Memory B cell (primary cell): ENCODE data around the gene BMS1.

ENCODE experiments used
- ATAC-seq: fragments of 150-1000 bp; cut with Tn5 transposase; 2 replicates; pipeline ENCODE4 v1.10.0; 2021; ENCODE audit warnings: low read depth, mild to moderate bottlenecking, moderate library complexity
- DNase-seq, 2 donors: peaks; one replicate each; pipeline ENCODE4 v3.0.0; 2022; ENCODE audit warnings: low spot score in 2 of 2
- H3K27ac Mint-ChIP-seq: one replicate; pipeline ENCODE4 v1.8.0; 2022; ENCODE audit warnings: mild to moderate bottlenecking, moderate library complexity, mixed read lengths
- H3K27me3 Mint-ChIP-seq: one replicate; pipeline ENCODE4 v1.8.0; 2022; ENCODE audit warnings: mixed read lengths
- H3K36me3 Mint-ChIP-seq: one replicate; pipeline ENCODE4 v1.8.0; 2022; ENCODE audit warnings: mild to moderate bottlenecking, mixed read lengths
- H3K4me1 Mint-ChIP-seq: one replicate; pipeline ENCODE4 v1.8.0; 2022; ENCODE audit warnings: mixed read lengths
- H3K4me3 Mint-ChIP-seq: one replicate; pipeline ENCODE4 v1.8.0; 2022; ENCODE audit warnings: mild to moderate bottlenecking, moderate library complexity, mixed read lengths
- H3K9me3 Mint-ChIP-seq: one replicate; pipeline ENCODE4 v1.8.0; 2022; ENCODE audit warnings: mixed read lengths

Gene BMS1

DNA sequence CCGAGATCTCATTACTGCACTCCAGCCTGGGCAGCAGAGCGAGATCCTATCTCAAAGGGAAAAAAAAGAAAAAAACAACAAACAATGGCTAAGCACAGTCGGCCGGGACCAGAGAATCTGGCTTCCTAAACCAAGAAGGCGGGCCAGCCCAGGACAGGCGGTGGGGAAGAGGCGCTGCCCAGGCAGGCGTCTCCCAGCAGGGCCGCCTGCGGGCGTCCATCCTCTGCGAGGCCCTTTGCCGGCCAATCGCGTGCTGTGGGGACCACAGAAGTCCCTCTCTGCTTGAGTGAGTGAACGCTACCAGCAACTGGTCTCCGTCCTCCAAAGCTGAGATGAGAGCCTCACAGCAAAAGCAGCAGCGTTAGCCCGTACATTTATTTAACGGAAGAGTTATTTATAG lies 14.7 kb upstream of the BMS1 start:
- H3K27me3 Mint-ChIP-seq, result peaks cover 11% of the 10 kb centered on the region
- ATAC-seq (no peak), DNase-seq (no peak)
- no peaks in the 10 kb centered on the region for H3K9me3 Mint-ChIP-seq
- H3K4me1 Mint-ChIP-seq, result no peaks in the 10 kb centered on the region
- H3K36me3 Mint-ChIP-seq, result no peaks in the 10 kb centered on the region
- no peak overlapping the region for H3K27ac Mint-ChIP-seq
- H3K4me3 Mint-ChIP-seq, result no peak overlapping the region

DNA sequence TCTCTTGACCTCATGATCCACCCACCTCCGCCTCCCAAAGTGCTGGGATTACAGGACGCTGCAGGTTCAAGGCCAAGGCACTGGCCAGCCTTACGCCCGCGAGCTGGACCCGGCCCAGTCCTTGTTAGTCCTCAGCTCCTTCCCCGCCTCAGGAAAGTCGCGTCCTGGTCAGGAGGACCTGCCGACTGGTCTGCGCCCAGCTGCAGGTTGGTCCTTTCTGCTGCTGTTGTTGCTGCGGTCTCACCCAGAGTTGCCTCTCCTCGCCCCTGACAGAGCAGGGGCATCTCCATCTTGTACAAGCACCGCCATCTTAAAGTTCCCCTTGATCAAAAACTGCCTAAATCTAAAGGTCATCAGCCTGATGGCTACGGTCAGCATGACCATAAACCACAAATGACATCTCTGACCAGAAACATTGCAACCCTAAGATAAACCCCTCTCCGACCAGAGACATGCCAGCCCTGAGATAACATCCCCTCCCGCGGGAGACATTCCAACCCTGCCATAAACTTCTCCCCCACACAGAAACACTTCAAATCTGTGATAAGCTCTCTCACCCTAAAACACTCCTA lies 13.9 kb upstream of the BMS1 start:
- no peaks in the 10 kb centered on the region for H3K36me3 Mint-ChIP-seq
- H3K9me3 Mint-ChIP-seq, result no peaks in the 10 kb centered on the region
- ATAC-seq (no peak), DNase-seq (no peak)
- peaks cover 9% of the 10 kb centered on the region for H3K27me3 Mint-ChIP-seq
- no peak overlapping the region for H3K27ac Mint-ChIP-seq
- no peaks in the 10 kb centered on the region for H3K4me1 Mint-ChIP-seq
- no peak overlapping the region for H3K4me3 Mint-ChIP-seq

DNA sequence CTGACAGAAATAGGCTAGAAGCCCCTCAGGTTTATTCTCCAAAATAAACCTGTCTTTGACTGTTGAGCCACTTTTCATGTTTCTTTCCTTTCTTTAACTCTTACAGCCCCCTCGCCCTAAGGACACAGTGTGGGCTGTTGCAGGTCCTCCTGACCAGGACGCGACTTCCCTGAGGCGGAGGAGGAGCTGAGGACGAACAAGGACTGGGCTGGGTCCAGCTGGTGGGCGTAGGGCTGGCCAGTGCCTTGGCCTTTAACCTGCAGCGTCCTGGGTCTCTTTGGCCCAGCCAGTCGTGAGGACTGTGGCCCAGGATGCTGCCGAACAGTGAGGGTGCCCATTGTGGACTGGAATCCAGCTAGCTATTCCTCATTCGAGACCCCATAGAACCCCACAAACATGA lies 13.4 kb upstream of the BMS1 start:
- Mint-ChIP-seq H3K36me3 (no peaks in the 10 kb centered on the region), H3K27ac (no peak overlapping the region), H3K27me3 (peaks cover 11% of the 10 kb centered on the region), H3K9me3 (no peaks in the 10 kb centered on the region), H3K4me1 (no peaks in the 10 kb centered on the region), H3K4me3 (no peak overlapping the region)
- ATAC-seq (no peak), DNase-seq (no peak)

DNA sequence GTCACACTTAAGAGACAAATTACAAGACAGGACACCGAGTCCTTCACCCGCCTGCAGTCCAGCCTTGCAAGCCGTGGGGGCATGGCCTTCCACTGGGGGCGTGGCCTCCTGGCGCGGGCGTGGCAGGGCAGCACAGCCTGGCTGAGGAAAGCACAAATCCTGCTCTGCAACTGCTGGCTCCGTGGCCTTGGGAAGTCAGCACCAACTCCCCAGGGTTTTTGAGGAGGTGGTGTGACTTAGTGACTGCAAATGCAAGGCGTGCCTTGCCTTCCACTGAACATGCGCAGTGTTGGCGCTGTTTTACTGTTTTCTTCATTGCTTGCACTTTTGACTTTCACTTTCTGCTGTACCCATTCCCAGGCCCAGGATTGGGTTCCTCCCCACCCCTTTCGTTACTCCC lies 12.9 kb upstream of the BMS1 start:
- Mint-ChIP-seq H3K36me3 (no peaks in the 10 kb centered on the region), H3K27ac (no peak overlapping the region), H3K4me3 (no peak overlapping the region), H3K27me3 (peaks cover 11% of the 10 kb centered on the region), H3K4me1 (no peaks in the 10 kb centered on the region), H3K9me3 (no peaks in the 10 kb centered on the region)
- ATAC-seq (no peak), DNase-seq (no peak)

DNA sequence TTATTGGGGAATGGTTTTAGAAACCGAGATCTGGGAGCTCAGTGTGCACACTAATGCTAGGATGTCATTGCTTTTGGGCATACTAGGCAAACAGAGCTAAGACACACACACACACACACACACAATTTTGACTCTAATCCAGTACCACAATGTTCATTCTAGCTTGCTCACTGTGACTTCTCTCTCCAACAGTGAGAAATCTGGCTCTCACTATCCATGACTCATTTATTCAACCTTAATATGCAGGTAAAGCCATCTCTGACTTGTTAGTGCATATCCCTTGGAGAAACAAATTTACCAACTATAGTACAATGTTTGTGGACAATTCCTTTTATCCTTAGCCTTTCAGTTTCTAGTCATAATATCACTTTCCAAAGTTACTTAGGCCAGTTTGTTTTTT lies 5.9 kb upstream of the BMS1 start:
- Mint-ChIP-seq H3K4me1 (peaks cover 15% of the 10 kb centered on the region), H3K4me3 (no peak overlapping the region), H3K9me3 (peaks cover 4% of the 10 kb centered on the region), H3K27me3 (peaks cover 24% of the 10 kb centered on the region), H3K36me3 (no peaks in the 10 kb centered on the region), H3K27ac (no peak overlapping the region)
- ATAC-seq (no peak), DNase-seq (no peak)

DNA sequence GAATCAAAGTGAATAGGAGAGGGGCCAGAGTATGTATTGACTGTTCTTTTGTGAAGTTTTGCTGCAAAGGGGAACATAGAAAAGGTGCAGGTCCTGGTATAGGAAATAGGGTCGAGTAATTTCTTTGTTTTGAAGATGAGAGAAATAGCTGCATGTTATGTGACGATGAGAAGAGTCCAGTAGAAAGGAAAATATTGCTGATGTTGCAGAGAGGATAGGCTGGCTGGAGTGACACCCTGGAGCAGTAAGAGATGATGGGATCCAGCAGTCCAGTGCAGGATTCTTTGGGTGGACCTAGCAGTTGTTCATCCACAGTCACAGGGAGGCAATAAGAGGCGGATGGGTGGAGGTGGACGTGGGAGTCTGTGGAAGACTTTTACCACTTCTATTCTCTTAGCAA lies 2.1 kb upstream of the BMS1 start:
- peaks cover 15% of the 10 kb centered on the region for H3K4me1 Mint-ChIP-seq
- peak overlapping the region; percentile 81 for H3K27ac Mint-ChIP-seq
- H3K36me3 Mint-ChIP-seq, result peaks cover 2% of the 10 kb centered on the region
- H3K27me3 Mint-ChIP-seq, result peaks cover 19% of the 10 kb centered on the region
- no peak for ATAC-seq
- H3K4me3 Mint-ChIP-seq, result peak overlapping the region; percentile 92
- H3K9me3 Mint-ChIP-seq, result peaks cover 4% of the 10 kb centered on the region
- no peak for DNase-seq

DNA sequence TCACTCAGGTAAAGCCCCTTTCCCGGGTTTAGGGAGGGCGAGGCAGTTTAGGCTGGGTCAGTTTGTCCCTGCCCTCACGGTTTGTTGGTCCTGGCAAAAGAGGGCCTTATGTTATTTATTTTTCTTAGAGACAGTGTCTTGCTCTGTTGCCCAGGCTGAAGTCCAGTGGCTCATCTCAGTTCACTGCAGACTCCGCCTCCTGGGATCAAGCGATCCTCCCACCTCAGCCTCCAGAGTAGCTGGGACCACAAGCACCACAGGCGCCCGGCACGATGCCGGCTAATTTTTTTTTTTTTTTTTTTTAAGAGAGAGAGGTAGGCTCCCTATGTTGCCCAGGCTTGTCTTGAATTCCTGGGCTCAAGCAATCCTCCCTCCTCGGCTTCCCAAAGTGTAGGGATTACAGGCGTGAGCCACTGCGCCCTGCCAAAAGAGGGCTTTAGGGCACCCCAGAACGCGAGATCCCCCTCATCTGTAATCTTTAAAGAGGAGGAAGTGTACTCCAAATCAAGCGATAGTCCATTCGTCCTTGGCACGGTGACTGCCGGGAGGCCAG lies 626 bp upstream of the BMS1 start:
- no peak for ATAC-seq
- Mint-ChIP-seq H3K9me3 (peaks cover 4% of the 10 kb centered on the region), H3K4me1 (peaks cover 20% of the 10 kb centered on the region), H3K27me3 (peaks cover 6% of the 10 kb centered on the region), H3K27ac (peak overlapping the region; percentile 81), H3K4me3 (peak overlapping the region; percentile 92), H3K36me3 (peaks cover 11% of the 10 kb centered on the region)
- no peak for DNase-seq

DNA sequence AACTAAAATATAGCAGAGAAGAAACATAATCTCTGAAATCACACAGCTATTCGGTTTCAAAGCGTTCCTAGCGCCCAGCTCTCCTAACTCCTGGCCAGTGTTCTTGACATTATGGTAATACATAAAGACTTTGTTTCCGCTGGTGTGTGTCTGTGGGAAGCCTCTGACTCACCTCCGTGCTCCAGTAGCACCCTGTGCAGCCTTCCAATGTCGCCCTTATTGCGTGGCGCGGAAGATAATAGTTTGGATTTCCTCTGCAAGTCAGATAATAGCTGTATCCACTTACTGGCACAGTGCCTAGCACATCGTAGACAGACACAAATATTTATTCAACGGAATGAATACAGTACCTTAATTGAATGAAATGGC lies 570 bp downstream of the BMS1 start:
- peak overlapping the region; percentile 81 for H3K27ac Mint-ChIP-seq
- H3K36me3 Mint-ChIP-seq, result peaks cover 11% of the 10 kb centered on the region
- ATAC-seq, result no peak
- DNase-seq, result no peak
- peaks cover 20% of the 10 kb centered on the region for H3K4me1 Mint-ChIP-seq
- peak overlapping the region; percentile 92 for H3K4me3 Mint-ChIP-seq
- H3K9me3 Mint-ChIP-seq, result peaks cover 4% of the 10 kb centered on the region
- peaks cover 2% of the 10 kb centered on the region for H3K27me3 Mint-ChIP-seq

DNA sequence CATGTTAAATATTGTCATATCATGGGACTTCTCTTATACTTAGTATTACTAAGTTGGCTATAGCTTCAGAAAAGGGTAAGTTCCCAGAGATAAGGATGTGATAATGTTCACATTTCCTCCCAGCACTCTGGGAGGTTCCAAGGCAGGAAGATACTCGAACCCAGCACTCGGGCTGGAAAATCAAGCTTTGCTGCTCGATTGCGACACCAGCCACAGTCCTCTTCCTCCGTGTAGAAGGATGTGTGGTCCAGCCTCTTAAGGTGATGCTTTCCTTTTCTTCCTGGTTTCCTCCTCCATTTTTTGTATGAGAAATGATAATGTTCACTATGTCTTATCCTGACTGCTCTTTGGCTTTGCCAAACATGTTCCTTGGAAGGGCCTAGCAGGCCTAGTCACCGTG lies 3.2 kb downstream of the BMS1 start:
- DNase-seq, result no peak
- ATAC-seq, result no peak
- no peak overlapping the region for H3K4me3 Mint-ChIP-seq
- H3K9me3 Mint-ChIP-seq, result no peaks in the 10 kb centered on the region
- H3K27ac Mint-ChIP-seq, result no peak overlapping the region
- H3K36me3 Mint-ChIP-seq, result peaks cover 15% of the 10 kb centered on the region
- H3K4me1 Mint-ChIP-seq, result peaks cover 14% of the 10 kb centered on the region
- no peaks in the 10 kb centered on the region for H3K27me3 Mint-ChIP-seq

DNA sequence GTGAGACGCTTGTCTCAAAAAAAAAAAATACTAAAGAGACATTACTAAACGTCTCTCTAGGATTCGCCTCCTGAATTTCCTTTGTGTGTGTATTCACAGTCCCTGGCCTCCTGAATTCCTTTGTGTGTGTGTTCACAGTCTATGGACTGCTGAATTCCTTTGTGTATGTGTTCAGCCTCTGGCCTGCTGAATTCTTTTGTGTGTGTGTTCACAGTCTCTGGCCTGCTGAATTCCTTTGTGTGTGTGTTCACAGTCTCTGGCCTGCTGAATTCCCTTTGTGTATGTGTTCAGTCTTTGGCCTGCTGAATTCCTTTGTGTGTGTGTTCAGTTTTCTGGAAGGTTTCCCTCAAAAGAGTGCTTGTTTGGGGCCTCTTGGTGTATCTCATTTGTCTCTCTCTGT lies 8.2 kb downstream of the BMS1 start:
- Mint-ChIP-seq H3K9me3 (no peaks in the 10 kb centered on the region), H3K36me3 (peaks cover 44% of the 10 kb centered on the region), H3K4me3 (no peak overlapping the region), H3K4me1 (peaks cover 5% of the 10 kb centered on the region), H3K27ac (no peak overlapping the region), H3K27me3 (no peaks in the 10 kb centered on the region)
- DNase-seq (no peak), ATAC-seq (no peak)

DNA sequence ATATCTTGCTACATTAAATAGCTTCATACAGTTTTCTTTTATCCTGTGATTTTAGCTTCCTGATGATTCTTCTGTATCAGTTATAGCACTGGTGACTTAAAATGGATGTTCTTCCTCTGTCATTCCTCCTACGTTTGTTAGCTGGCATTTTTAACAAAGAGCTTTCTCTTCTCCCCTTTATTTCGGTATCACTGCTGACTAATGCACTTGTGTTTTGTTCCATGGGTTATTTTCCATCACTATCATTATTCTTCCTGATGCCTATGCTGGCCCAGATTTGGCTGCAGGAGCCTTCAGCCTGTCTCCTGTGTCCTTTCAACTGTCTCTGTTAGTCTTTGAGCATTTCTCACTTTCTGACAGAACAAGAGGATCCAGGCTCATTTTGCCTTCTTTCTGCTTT lies 13.1 kb downstream of the BMS1 start:
- Mint-ChIP-seq H3K36me3 (peaks cover 67% of the 10 kb centered on the region), H3K4me1 (peaks cover 4% of the 10 kb centered on the region), H3K27me3 (no peaks in the 10 kb centered on the region), H3K4me3 (no peak overlapping the region), H3K9me3 (no peaks in the 10 kb centered on the region), H3K27ac (no peak overlapping the region)
- DNase-seq (no peak), ATAC-seq (no peak)

DNA sequence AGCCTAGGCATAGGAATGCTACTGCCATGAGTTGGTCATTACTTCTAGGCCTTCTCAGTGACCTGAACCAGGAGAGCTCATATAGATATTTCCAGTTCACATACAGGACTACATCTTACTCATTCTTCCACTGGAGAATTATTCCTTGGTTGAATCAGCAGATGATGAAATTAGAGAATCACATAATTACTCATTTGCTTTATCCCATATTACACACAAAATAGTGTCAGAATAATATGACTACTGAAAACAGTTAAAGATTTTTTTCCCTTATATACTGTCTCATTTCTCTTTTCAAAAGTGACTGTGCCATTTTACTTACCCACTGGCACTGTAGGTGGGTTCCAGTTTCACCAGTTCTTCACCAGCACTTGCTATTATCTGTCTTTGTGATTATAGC lies 18.5 kb downstream of the BMS1 start:
- H3K27ac Mint-ChIP-seq, result no peak overlapping the region
- H3K4me3 Mint-ChIP-seq, result no peak overlapping the region
- H3K4me1 Mint-ChIP-seq, result peaks cover 4% of the 10 kb centered on the region
- H3K36me3 Mint-ChIP-seq, result peaks cover 49% of the 10 kb centered on the region
- no peak for ATAC-seq
- no peaks in the 10 kb centered on the region for H3K9me3 Mint-ChIP-seq
- H3K27me3 Mint-ChIP-seq, result no peaks in the 10 kb centered on the region
- DNase-seq, result no peak

DNA sequence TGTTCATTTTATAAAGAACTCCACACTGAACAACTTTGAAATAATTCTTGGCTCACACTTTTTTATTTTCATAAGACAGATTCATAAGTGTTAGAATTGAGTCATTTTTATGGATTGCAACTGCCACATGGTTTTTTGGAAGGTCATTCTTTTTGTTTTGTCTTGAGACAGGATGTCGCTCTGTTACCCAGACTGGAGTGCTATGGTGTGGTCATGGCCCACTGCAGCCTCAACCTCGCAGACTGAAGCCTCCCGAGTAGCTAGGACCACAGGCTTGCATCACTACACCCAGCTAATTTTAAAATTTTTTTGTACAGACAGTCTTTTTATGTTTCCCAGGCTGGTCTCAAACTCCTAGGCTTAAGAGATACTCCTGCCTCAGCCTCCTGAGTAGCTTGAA lies 20.3 kb downstream of the BMS1 start:
- no peaks in the 10 kb centered on the region for H3K9me3 Mint-ChIP-seq
- peaks cover 41% of the 10 kb centered on the region for H3K36me3 Mint-ChIP-seq
- H3K4me3 Mint-ChIP-seq, result no peak overlapping the region
- ATAC-seq (no peak), DNase-seq (no peak)
- no peaks in the 10 kb centered on the region for H3K27me3 Mint-ChIP-seq
- no peak overlapping the region for H3K27ac Mint-ChIP-seq
- H3K4me1 Mint-ChIP-seq, result no peaks in the 10 kb centered on the region

DNA sequence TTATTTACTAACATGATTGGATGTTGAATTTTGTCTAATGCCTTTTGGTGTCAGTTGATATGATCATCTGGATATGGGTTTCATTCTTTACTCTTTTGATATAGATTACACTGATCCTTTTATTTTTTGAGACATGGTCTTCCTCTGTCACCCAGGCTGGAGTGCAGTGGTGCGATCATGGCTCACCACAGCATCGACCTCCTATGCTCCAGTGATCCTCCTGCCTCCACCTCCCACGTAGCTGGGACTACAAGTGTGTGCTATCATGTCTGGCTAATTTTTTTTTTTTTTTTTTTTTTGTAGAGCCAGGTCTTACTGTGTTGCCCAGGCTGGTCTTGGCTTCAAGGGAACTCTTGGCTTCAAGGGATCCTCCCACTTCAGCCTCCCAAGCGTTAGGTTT lies 27.1 kb downstream of the BMS1 start:
- peaks cover 12% of the 10 kb centered on the region for H3K4me1 Mint-ChIP-seq
- ATAC-seq (no peak), DNase-seq (no peak)
- no peak overlapping the region for H3K4me3 Mint-ChIP-seq
- peaks cover 53% of the 10 kb centered on the region for H3K36me3 Mint-ChIP-seq
- H3K27ac Mint-ChIP-seq, result peak overlapping the region; percentile 14
- peaks cover 10% of the 10 kb centered on the region for H3K9me3 Mint-ChIP-seq
- H3K27me3 Mint-ChIP-seq, result no peaks in the 10 kb centered on the region

DNA sequence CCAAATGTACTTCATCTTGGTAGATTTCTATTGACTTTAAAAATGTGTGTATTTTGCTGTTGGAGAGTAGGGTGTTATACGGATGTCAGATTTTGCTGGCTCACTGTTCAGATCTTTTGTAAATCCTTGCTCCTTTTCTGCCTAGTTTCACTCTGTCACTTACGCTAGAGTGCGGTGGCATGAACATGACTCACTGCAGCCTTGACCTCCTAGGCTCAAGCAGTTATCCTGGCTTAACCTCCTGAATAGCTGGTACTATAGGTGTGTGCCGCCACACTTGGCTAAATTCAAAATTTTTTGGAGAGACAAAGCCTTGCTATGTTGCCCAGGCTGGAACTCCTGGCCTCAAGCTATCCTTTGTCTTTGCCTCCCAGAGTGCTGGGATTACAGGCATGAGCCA lies 29.4 kb downstream of the BMS1 start:
- Mint-ChIP-seq H3K9me3 (peaks cover 10% of the 10 kb centered on the region), H3K4me3 (no peak overlapping the region), H3K4me1 (peaks cover 12% of the 10 kb centered on the region), H3K27ac (no peak overlapping the region), H3K36me3 (peaks cover 59% of the 10 kb centered on the region), H3K27me3 (no peaks in the 10 kb centered on the region)
- no peak for DNase-seq
- ATAC-seq, result no peak
